Astrocyte (in vitro differentiated cells and primary cell): ENCODE measurements around the gene NXPE4. TPM values are rescaled to one million over a fixed set of nuclear protein-coding genes. Genes with fewer than 3 reads are reported as not detected.
"Not testable (repeated sequence)": the region's sequence is repeated elsewhere in the genome, so short reads cannot be mapped to it uniquely, and the experiment has no call there.

ENCODE experiments used
- DNase-seq: peaks from one replicate; pipeline ENCODE4 v3.0.0-alpha.2; 2010; ENCODE audit warnings: low read depth
- FAIRE-seq: peaks from 2 replicates; lab custom pipeline; 2011; peaks lifted over from hg19 to GRCh38; lab: Jason Lieb, UNC
- H2AFZ ChIP-seq: 2 replicates; pipeline ENCODE4 v1.6.0; 2012; ENCODE audit warnings: low read depth, low read length, inconsistent platforms
- H3K27ac ChIP-seq: 2 replicates; pipeline ENCODE4 v1.5.1; 2011; ENCODE audit warnings: low read depth, low read length, inconsistent platforms
- H3K27me3 ChIP-seq: 2 replicates; pipeline ENCODE4 v1.6.0; 2011; ENCODE audit warnings: low read length, inconsistent platforms; ENCODE audit not compliant: insufficient read depth
- H3K36me3 ChIP-seq: 2 replicates; pipeline ENCODE4 v1.5.1; 2011; ENCODE audit warnings: low read length, inconsistent platforms; ENCODE audit not compliant: insufficient read depth
- H3K4me1 ChIP-seq: 2 replicates; pipeline ENCODE4 v1.5.1; 2011; ENCODE audit warnings: low read length, inconsistent platforms; ENCODE audit not compliant: insufficient read depth
- H3K4me2 ChIP-seq: 2 replicates; pipeline ENCODE4 v1.6.0; 2012; ENCODE audit warnings: low read length, inconsistent platforms
- H3K4me3 ChIP-seq: 2 replicates; pipeline ENCODE4 v1.5.1; 2011; ENCODE audit warnings: low read depth, mild to moderate bottlenecking, low read length, inconsistent platforms; ENCODE audit not compliant: insufficient read depth
- H3K79me2 ChIP-seq: 2 replicates; pipeline ENCODE4 v1.6.0; 2012; ENCODE audit warnings: mild to moderate bottlenecking, low read length, inconsistent platforms; ENCODE audit not compliant: insufficient read depth
- H3K9ac ChIP-seq: 2 replicates; pipeline ENCODE4 v1.6.0; 2012; ENCODE audit warnings: mild to moderate bottlenecking, low read length, inconsistent platforms
- H3K9me3 ChIP-seq: 2 replicates; pipeline ENCODE4 v1.5.1; 2012; ENCODE audit warnings: low read depth, mild to moderate bottlenecking, low read length, inconsistent platforms; ENCODE audit not compliant: insufficient read depth
- H4K20me1 ChIP-seq: 2 replicates; pipeline ENCODE4 v1.6.0; 2012; ENCODE audit warnings: low read length, inconsistent platforms; ENCODE audit not compliant: insufficient read depth
- H3K27ac Mint-ChIP-seq: one replicate; pipeline ENCODE4 v1.8.0; 2021; ENCODE audit warnings: mild to moderate bottlenecking, mixed read lengths; ENCODE audit not compliant: unreplicated experiment
- H3K27me3 Mint-ChIP-seq: one replicate; pipeline ENCODE4 v1.8.0; 2021; ENCODE audit warnings: low read depth, mixed read lengths; ENCODE audit not compliant: unreplicated experiment
- H3K36me3 Mint-ChIP-seq: one replicate; pipeline ENCODE4 v1.8.0; 2021; ENCODE audit warnings: low read depth, mixed read lengths; ENCODE audit not compliant: unreplicated experiment
- H3K4me1 Mint-ChIP-seq: one replicate; pipeline ENCODE4 v1.8.0; 2021; ENCODE audit warnings: low read depth, mixed read lengths; ENCODE audit not compliant: unreplicated experiment
- H3K4me3 Mint-ChIP-seq: one replicate; pipeline ENCODE4 v1.8.0; 2021; ENCODE audit warnings: mild to moderate bottlenecking, moderate library complexity, mixed read lengths; ENCODE audit not compliant: unreplicated experiment
- H3K9me3 Mint-ChIP-seq: one replicate; pipeline ENCODE4 v1.8.0; 2021; ENCODE audit warnings: mild to moderate bottlenecking, mixed read lengths; ENCODE audit not compliant: unreplicated experiment
- CTCF ChIP-seq: IDR thresholded peaks from 2 replicates; pipeline ENCODE4 v1.5.1; 2011; ENCODE audit warnings: low read depth, mild to moderate bottlenecking, inconsistent platforms, low read length, moderate library complexity; ENCODE audit not compliant: insufficient read depth
- EZH2 ChIP-seq: IDR thresholded peaks from 2 replicates; pipeline ENCODE4 v1.6.1; 2012; ENCODE audit warnings: mild to moderate bottlenecking, low read length, inconsistent platforms; ENCODE audit not compliant: insufficient read depth
- total RNA-seq: library from RNA; stranded (reverse); gene quantifications from 2 replicates; pipeline ENCODE4 v1.2.1, GENCODE V29; 2021

The NXPE4 gene
- total RNA-seq, 1 donor from 2014 or later: not detected

GRCh38 chr11:114612686-114613085, 17.1 kb upstream of the NXPE4 start:
- Histone ChIP-seq H3K27me3 (no peaks in the 10 kb centered on the region), H3K36me3 (no peaks in the 10 kb centered on the region), H3K4me1 (no peaks in the 10 kb centered on the region), H3K79me2 (no peaks in the 10 kb centered on the region), H3K9ac (no peak overlapping the region), H2AFZ (no peak overlapping the region), H3K9me3 (peaks cover 20% of the 10 kb centered on the region), H3K4me2 (no peak overlapping the region), H3K4me3 (no peak overlapping the region), H4K20me1 (no peaks in the 10 kb centered on the region), H3K27ac (no peak overlapping the region)
- peaks cover 12% of the 10 kb centered on the region for H3K9me3 Mint-ChIP-seq
- no peak for TF ChIP-seq CTCF
- TF ChIP-seq EZH2: no peak
- no peak for DNase-seq
- no peak overlapping the region for H3K4me3 Mint-ChIP-seq
- no peaks in the 10 kb centered on the region for H3K4me1 Mint-ChIP-seq
- no peak overlapping the region for H3K27ac Mint-ChIP-seq
- H3K36me3 Mint-ChIP-seq: no peaks in the 10 kb centered on the region
- FAIRE-seq: no peak
- no peaks in the 10 kb centered on the region for H3K27me3 Mint-ChIP-seq

DNA sequence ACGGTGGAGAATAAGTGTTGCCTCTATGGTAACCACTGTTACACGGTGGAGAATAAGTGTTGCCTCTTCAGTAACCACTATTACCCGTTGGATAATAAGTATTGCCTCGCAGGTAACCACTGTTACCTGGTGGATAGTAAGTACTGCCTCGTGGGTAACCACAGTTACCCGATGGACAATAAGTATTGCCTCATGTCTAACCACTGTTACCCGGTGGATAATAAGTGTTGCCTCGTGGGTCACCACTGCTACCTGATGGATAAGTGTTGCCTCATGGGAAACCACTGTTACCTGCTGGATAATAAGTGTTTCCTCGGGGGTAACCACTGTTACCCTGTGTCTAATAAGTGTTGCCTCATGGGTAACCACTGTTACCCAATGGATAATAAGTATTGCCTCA, 16.6 kb upstream of the NXPE4 start:
- not testable (repeated sequence) for H3K4me1 Mint-ChIP-seq, H2AFZ ChIP-seq, H4K20me1 ChIP-seq, H3K4me3 Mint-ChIP-seq, DNase-seq, H3K27me3 ChIP-seq, H3K79me2 ChIP-seq, H3K36me3 Mint-ChIP-seq, H3K36me3 ChIP-seq, H3K4me1 ChIP-seq, H3K27me3 Mint-ChIP-seq, H3K9ac ChIP-seq, H3K27ac ChIP-seq, H3K4me2 ChIP-seq, FAIRE-seq, H3K27ac Mint-ChIP-seq, H3K4me3 ChIP-seq
- peaks cover 20% of the 10 kb centered on the region for H3K9me3 ChIP-seq
- H3K9me3 Mint-ChIP-seq: peaks cover 16% of the 10 kb centered on the region

DNA sequence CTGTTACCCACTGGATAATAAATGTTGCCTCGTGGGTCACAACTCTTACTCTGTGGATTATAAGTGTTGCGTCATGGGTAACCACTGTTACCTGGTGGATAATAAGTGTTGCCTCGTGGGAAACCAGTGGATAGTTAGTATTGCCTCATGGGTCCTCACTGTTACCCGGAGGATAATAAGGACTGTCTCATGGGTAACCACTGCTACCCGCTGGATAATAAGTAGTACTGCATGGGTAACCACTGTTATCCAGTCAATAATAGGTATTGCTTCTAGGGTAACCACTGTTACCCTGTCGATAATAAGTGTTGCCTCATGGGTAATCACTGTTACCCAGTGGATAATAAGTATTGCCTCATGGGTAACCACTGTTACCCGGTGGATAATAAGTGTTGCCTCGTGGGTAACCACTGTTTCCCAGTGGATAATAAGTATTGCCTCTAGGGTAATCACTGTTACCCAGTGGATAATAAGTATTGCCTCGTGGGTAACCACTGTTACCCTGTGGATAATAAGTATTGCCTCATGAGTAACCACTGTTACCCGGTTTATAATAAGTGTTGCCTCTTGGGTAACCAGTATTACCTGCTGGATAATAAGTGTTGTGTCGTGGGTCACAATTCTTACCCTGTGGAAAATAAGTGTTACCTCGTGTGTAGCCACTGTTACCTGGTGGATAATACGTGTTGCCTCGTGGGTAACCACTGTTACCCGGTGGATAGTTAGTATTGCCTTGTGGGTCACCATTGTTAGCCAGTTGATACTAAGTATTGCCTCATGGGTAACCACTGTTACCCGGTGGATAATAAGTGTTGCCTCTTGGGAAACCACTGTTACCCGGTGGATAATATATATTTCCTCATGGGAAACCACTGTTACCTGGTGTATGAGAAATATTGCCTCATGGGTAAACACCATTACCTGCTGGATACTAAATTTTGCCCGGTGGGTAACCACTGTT, 15.7 kb upstream of the NXPE4 start:
- H3K9ac ChIP-seq: no peak overlapping the region
- no peak overlapping the region for H3K27ac ChIP-seq
- no peaks in the 10 kb centered on the region for H3K27me3 Mint-ChIP-seq
- no peaks in the 10 kb centered on the region for H3K27me3 ChIP-seq
- FAIRE-seq (no peak), DNase-seq (no peak)
- peaks cover 23% of the 10 kb centered on the region for H3K9me3 ChIP-seq
- no peaks in the 10 kb centered on the region for H3K4me1 ChIP-seq
- H3K4me2 ChIP-seq: no peak overlapping the region
- H3K4me3 Mint-ChIP-seq: no peak overlapping the region
- H3K9me3 Mint-ChIP-seq: peaks cover 17% of the 10 kb centered on the region
- no peaks in the 10 kb centered on the region for H4K20me1 ChIP-seq
- no peaks in the 10 kb centered on the region for H3K4me1 Mint-ChIP-seq
- no peak overlapping the region for H2AFZ ChIP-seq
- no peak for TF ChIP-seq EZH2
- no peak for TF ChIP-seq CTCF
- no peaks in the 10 kb centered on the region for H3K36me3 Mint-ChIP-seq
- H3K36me3 ChIP-seq: no peaks in the 10 kb centered on the region
- no peak overlapping the region for H3K4me3 ChIP-seq
- H3K27ac Mint-ChIP-seq: no peak overlapping the region
- H3K79me2 ChIP-seq: no peaks in the 10 kb centered on the region
